HepG2 (cell line): ENCODE data around the gene CHAF1A. TPM values are rescaled to one million over a fixed set of nuclear protein-coding genes. Genes with fewer than 3 reads are reported as not detected.

Experiments used
- FOXC1 ChIP-seq: sonication (generic); formaldehyde crosslinking; IDR thresholded peaks from 2 replicates; pipeline ENCODE4 v1.8.0; 2022; ENCODE audit warnings: mild to moderate bottlenecking, missing genetic modification reagents, borderline replicate concordance
- GATAD2A ChIP-seq: IDR thresholded peaks from 2 replicates; pipeline ENCODE4 v1.6.1; 2016
- JDP2 ChIP-seq: sonication (generic); formaldehyde crosslinking; IDR thresholded peaks from 2 replicates; pipeline ENCODE4 v1.8.1; 2022; ENCODE audit warnings: missing genetic modification reagents, borderline replicate concordance
- KDM3A ChIP-seq: IDR thresholded peaks from 2 replicates; pipeline ENCODE4 v1.6.1; 2018; ENCODE audit warnings: low read depth, missing compliant biosample characterization
- MIXL1 ChIP-seq: IDR thresholded peaks from 2 replicates; pipeline ENCODE4 v1.6.1; 2016
- MTA3 ChIP-seq: sonication (generic); formaldehyde crosslinking; IDR thresholded peaks from 2 replicates; pipeline ENCODE4 v1.4.0; 2020; ENCODE audit warnings: missing genetic modification reagents
- PPARG ChIP-seq: conservative IDR thresholded peaks from 2 replicates; pipeline ENCODE4 v1.6.1; 2016; ENCODE audit warnings: missing biosample characterization, missing genetic modification reagents
- RAD51 ChIP-seq: fragments of 450-650 bp; IDR thresholded peaks from 2 replicates; pipeline ENCODE4 v1.6.1; 2016; ENCODE audit warnings: borderline replicate concordance
- SAFB2 ChIP-seq: sonication (generic); formaldehyde crosslinking; IDR thresholded peaks from 2 replicates; pipeline ENCODE4 v1.5.1; 2020; ENCODE audit warnings: missing genetic modification reagents, low read depth, mild to moderate bottlenecking, borderline replicate concordance
- SALL1 ChIP-seq: sonication (generic); formaldehyde crosslinking; IDR thresholded peaks from 2 replicates; pipeline ENCODE4 v1.8.0; 2022; ENCODE audit warnings: mild to moderate bottlenecking, missing genetic modification reagents
- SMARCC2 ChIP-seq: fragments of 450-650 bp; IDR thresholded peaks from 2 replicates; pipeline ENCODE4 v1.6.1; 2017; ENCODE audit warnings: antibody characterized with exemption, mild to moderate bottlenecking
- YEATS2 ChIP-seq: sonication (generic); formaldehyde crosslinking; IDR thresholded peaks from 2 replicates; pipeline ENCODE4 v1.4.0; 2020; ENCODE audit warnings: missing genetic modification reagents, borderline replicate concordance
- ZNF44 ChIP-seq: sonication (generic); formaldehyde crosslinking; IDR thresholded peaks from 2 replicates; pipeline ENCODE4 v1.5.1; 2020; ENCODE audit warnings: mild to moderate bottlenecking, missing genetic modification reagents
- ZNF468 ChIP-seq: sonication (generic); formaldehyde crosslinking; IDR thresholded peaks from 2 replicates; pipeline ENCODE4 v1.8.0; 2022; ENCODE audit warnings: mild to moderate bottlenecking, moderate library complexity, missing genetic modification reagents
- ZNF614 ChIP-seq: IDR thresholded peaks from 2 replicates; pipeline ENCODE4 v1.6.1; 2018; ENCODE audit warnings: missing biosample characterization, missing genetic modification reagents, inconsistent platforms, borderline replicate concordance
- ZNF615 ChIP-seq: sonication (generic); formaldehyde crosslinking; IDR thresholded peaks from 2 replicates; pipeline ENCODE4 v1.5.0; 2020; ENCODE audit warnings: mild to moderate bottlenecking, missing genetic modification reagents, borderline replicate concordance
- ZNF749 ChIP-seq: sonication (generic); formaldehyde crosslinking; IDR thresholded peaks from 2 replicates; pipeline ENCODE4 v1.8.0; 2022; ENCODE audit warnings: mild to moderate bottlenecking, missing genetic modification reagents, moderate library complexity, borderline replicate concordance
- polyA plus RNA-seq, 8 experiments: library from polyadenylated mRNA; depleted of rRNA in 3 of 8; stranded (reverse) in 7 of 8; unstranded in 1 of 8; fragments of >200 nt; fragmentation: Illumina TruSeq in 4 of 8; extraction: Trizol in 4 of 8; gene quantifications; 2 replicates each; pipeline versions ENCODE4 v1.2.1 to v1.2.3, GENCODE V29; 2011 to 2016; ENCODE audit warnings: low read depth in 4 of 8, missing spikeins in 1 of 8, mixed read lengths in 1 of 8; ENCODE audit not compliant: insufficient read depth in 1 of 8
- total RNA-seq, 5 experiments: library from RNA; depleted of rRNA; stranded (reverse); fragments of >200 nt; fragmentation: Illumina TruSeq; extraction: Trizol; gene quantifications; 2 replicates each; pipeline ENCODE4 v1.2.3, GENCODE V29; 2016; ENCODE audit warnings: low read depth in 1 of 5
- TF ChIP-seq, protein P1 (sequence below): sonication (generic); formaldehyde crosslinking; IDR thresholded peaks from 2 replicates; pipeline ENCODE4 v1.4.0; 2020; ENCODE audit warnings: mild to moderate bottlenecking, low read depth, missing genetic modification reagents
- TF ChIP-seq, protein P2 (sequence below): sonication (generic); formaldehyde crosslinking; IDR thresholded peaks from 2 replicates; pipeline ENCODE4 v1.8.0; 2022; ENCODE audit warnings: missing genetic modification reagents, mild to moderate bottlenecking, inconsistent platforms, borderline replicate concordance
- TF ChIP-seq, protein P3 (sequence below): sonication (generic); formaldehyde crosslinking; IDR thresholded peaks from 2 replicates; pipeline ENCODE4 v1.5.1; 2020; ENCODE audit warnings: missing genetic modification reagents, mild to moderate bottlenecking, borderline replicate concordance
- TF ChIP-seq, protein P4 (sequence below): sonication (generic); formaldehyde crosslinking; IDR thresholded peaks from 2 replicates; pipeline ENCODE4; 2020; ENCODE audit warnings: missing genetic modification reagents, mild to moderate bottlenecking, borderline replicate concordance

The CHAF1A gene
- total and polyA plus RNA-seq, 2 of the 13 experiments (the other 11 are each of a cell fraction or from before 2014, with no cell fraction given) = 11.0 to 34.8 TPM

DNA sequence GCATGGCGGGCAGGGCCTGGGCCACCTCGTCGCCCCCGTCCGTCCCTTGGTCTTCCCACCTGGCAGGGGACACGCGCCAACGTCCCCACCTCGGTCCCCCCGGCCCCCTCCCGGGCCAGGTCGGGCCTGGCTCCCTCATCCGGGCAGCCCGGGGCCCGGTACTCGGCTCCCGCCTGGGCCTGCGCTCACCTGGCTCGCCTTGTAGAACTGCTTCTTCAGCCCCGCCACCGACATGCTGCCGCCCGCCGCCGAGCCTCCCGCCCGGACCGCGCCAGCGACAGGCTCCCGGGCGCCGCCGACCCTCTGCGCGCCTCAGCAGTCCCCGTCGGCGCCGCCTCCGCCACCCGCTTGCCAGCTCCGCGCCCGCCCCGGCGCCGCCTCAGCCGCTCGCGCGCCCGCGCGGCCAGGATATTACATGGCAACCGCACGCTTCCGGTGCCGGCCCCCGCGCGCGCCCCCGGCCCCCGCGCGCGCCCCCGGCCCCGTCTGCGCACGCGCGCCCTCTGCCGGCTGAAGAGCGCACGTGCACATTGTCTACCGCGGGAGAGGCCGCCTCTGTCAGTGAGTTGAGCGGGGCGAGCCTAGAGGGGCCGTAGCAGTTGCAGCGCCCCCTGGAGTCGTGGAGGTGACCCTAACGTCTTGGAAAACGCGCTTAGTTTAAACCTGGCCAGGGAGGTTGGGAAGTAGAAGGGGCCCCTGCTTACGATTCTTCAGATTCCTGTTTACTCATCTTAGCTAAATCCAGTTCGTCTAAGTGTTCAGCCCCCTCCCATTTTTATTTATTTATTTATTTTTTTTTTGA is 2.1 kb upstream of the CHAF1A start, which contains the start of gene SH3GL1 (continued):
- TF ChIP-seq, protein P1, sequence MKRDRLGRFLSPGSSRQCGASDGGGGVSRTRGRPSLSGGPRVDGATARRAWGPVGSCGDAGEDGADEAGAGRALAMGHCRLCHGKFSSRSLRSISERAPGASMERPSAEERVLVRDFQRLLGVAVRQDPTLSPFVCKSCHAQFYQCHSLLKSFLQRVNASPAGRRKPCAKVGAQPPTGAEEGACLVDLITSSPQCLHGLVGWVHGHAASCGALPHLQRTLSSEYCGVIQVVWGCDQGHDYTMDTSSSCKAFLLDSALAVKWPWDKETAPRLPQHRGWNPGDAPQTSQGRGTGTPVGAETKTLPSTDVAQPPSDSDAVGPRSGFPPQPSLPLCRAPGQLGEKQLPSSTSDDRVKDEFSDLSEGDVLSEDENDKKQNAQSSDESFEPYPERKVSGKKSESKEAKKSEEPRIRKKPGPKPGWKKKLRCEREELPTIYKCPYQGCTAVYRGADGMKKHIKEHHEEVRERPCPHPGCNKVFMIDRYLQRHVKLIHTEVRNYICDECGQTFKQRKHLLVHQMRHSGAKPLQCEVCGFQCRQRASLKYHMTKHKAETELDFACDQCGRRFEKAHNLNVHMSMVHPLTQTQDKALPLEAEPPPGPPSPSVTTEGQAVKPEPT (CRISPR knock-in tag) = no peak
- TF ChIP-seq PPARG = no peak
- TF ChIP-seq RAD51 = no peak
- TF ChIP-seq, protein P2, sequence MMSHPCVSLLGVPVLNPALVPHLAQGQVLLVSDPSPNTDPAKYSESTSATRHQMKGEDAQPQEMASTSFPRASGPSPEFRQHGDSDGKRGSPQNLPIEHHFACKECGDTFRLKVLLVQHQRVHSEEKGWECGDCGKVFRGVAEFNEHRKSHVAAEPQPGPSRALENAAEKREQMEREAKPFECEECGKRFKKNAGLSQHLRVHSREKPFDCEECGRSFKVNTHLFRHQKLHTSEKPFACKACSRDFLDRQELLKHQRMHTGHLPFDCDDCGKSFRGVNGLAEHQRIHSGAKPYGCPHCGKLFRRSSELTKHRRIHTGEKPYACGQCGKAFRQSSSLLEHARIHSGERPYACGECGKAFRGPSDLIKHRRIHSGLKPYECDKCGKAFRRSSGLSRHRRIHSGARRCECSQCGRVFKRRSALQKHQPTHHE (CRISPR knock-in tag) = no peak
- TF ChIP-seq MTA3 (CRISPR knock-in tag) = no peak
- no peak for TF ChIP-seq SAFB2 (CRISPR knock-in tag)
- TF ChIP-seq FOXC1 (CRISPR knock-in tag) = 0 out of 2 replicates have a peak, but pooled peaks have one; percentile 27
- TF ChIP-seq JDP2 (CRISPR knock-in tag) = 0 out of 2 replicates have a peak, but pooled peaks have one; percentile 37
- TF ChIP-seq SMARCC2 = no peak
- peak; percentile 70 for TF ChIP-seq SALL1 (CRISPR knock-in tag)
- peak; percentile 90 for TF ChIP-seq KDM3A (CRISPR knock-in tag)
- TF ChIP-seq ZNF615 (CRISPR knock-in tag) = peak; percentile 28; the same call in 1 of the 2 replicates
- TF ChIP-seq YEATS2 (CRISPR knock-in tag) = peak; percentile 94
- TF ChIP-seq ZNF749 (CRISPR knock-in tag) = no peak
- peak; percentile 80 for TF ChIP-seq MIXL1 (CRISPR knock-in tag)
- TF ChIP-seq, protein P3, sequence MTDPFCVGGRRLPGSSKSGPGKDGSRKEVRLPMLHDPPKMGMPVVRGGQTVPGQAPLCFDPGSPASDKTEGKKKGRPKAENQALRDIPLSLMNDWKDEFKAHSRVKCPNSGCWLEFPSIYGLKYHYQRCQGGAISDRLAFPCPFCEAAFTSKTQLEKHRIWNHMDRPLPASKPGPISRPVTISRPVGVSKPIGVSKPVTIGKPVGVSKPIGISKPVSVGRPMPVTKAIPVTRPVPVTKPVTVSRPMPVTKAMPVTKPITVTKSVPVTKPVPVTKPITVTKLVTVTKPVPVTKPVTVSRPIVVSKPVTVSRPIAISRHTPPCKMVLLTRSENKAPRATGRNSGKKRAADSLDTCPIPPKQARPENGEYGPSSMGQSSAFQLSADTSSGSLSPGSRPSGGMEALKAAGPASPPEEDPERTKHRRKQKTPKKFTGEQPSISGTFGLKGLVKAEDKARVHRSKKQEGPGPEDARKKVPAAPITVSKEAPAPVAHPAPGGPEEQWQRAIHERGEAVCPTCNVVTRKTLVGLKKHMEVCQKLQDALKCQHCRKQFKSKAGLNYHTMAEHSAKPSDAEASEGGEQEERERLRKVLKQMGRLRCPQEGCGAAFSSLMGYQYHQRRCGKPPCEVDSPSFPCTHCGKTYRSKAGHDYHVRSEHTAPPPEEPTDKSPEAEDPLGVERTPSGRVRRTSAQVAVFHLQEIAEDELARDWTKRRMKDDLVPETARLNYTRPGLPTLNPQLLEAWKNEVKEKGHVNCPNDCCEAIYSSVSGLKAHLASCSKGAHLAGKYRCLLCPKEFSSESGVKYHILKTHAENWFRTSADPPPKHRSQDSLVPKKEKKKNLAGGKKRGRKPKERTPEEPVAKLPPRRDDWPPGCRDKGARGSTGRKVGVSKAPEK (CRISPR knock-in tag) = no peak
- TF ChIP-seq ZNF614 (CRISPR knock-in tag) = peak; percentile 36; the same call in 1 of the 2 replicates
- peak; percentile 87 for TF ChIP-seq GATAD2A
- no peak for TF ChIP-seq ZNF468
- TF ChIP-seq, protein P4, sequence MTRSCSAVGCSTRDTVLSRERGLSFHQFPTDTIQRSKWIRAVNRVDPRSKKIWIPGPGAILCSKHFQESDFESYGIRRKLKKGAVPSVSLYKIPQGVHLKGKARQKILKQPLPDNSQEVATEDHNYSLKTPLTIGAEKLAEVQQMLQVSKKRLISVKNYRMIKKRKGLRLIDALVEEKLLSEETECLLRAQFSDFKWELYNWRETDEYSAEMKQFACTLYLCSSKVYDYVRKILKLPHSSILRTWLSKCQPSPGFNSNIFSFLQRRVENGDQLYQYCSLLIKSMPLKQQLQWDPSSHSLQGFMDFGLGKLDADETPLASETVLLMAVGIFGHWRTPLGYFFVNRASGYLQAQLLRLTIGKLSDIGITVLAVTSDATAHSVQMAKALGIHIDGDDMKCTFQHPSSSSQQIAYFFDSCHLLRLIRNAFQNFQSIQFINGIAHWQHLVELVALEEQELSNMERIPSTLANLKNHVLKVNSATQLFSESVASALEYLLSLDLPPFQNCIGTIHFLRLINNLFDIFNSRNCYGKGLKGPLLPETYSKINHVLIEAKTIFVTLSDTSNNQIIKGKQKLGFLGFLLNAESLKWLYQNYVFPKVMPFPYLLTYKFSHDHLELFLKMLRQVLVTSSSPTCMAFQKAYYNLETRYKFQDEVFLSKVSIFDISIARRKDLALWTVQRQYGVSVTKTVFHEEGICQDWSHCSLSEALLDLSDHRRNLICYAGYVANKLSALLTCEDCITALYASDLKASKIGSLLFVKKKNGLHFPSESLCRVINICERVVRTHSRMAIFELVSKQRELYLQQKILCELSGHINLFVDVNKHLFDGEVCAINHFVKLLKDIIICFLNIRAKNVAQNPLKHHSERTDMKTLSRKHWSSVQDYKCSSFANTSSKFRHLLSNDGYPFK (CRISPR knock-in tag) = peak; percentile 55; the same call in 1 of the 2 replicates
- no peak for TF ChIP-seq ZNF44
